ENCODE data around the gene ADK.

DNA sequence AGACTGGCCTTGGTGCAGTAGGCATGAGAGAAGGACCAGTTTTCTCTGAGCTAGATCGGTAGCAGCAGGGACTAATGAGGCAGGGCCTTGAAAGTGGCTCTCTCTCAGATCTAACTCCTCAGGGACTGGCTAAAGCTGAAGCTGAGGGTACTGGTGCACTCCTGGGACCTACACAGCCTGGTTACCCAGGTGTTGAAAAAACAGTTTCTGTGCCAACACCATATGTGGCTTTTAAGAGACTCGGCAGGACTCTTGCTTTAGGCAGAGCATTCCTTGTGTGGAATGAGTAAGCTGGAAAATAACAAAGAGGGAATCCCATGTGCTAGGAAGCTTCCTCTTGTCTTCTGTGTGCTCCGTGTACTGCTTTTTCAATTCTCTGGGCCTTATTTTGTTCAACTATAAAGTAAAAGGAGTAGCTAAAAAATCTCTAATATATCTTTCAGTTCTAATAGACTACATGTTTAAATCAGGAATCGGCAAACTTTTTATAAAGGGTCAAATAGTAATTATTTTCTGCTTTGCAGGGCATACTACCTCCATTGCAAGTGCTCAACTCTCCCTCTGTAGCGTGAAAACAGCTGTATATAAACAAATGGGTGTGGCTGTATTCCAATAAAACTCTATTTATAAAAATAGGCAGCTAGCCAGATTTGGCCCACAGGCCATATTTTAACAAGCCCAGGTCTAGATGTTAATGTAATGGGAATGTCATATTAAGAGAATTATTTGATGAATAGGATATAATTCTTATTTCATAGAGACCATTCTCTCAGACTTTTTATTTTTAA, 489.3 kb downstream of the ADK start:
- TF ChIP-seq, protein P1, sequence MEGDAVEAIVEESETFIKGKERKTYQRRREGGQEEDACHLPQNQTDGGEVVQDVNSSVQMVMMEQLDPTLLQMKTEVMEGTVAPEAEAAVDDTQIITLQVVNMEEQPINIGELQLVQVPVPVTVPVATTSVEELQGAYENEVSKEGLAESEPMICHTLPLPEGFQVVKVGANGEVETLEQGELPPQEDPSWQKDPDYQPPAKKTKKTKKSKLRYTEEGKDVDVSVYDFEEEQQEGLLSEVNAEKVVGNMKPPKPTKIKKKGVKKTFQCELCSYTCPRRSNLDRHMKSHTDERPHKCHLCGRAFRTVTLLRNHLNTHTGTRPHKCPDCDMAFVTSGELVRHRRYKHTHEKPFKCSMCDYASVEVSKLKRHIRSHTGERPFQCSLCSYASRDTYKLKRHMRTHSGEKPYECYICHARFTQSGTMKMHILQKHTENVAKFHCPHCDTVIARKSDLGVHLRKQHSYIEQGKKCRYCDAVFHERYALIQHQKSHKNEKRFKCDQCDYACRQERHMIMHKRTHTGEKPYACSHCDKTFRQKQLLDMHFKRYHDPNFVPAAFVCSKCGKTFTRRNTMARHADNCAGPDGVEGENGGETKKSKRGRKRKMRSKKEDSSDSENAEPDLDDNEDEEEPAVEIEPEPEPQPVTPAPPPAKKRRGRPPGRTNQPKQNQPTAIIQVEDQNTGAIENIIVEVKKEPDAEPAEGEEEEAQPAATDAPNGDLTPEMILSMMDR (IDR thresholded peaks at IDR 0.05; ENCODE audit: low read depth, low read length) = no peak
- no peak for TF ChIP-seq EZH2phosphoT487 (IDR thresholded peaks at IDR 0.05; ENCODE audit: low read depth)

Data from OCI-LY3 (cell line).